ENCODE data around the gene COX8C.

DNA sequence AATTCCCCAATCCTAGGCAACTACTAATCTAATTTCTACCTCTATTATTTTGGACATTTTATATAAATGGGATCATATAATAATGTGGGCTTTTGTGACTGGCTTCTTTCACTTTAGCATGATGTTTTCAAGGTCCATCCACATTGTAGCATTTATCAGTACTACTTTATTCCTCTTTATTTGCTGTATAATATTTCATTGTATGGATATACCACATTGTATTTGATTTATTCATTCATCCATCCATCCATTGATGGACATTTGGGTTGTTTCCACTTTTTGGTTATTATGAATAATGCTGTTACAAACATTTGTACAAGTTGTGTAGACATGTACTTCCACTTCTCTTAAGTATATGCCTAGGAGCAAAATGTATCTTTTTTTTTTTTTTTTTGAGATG is 31.4 kb upstream of the COX8C start:
- TF ChIP-seq, protein P1, sequence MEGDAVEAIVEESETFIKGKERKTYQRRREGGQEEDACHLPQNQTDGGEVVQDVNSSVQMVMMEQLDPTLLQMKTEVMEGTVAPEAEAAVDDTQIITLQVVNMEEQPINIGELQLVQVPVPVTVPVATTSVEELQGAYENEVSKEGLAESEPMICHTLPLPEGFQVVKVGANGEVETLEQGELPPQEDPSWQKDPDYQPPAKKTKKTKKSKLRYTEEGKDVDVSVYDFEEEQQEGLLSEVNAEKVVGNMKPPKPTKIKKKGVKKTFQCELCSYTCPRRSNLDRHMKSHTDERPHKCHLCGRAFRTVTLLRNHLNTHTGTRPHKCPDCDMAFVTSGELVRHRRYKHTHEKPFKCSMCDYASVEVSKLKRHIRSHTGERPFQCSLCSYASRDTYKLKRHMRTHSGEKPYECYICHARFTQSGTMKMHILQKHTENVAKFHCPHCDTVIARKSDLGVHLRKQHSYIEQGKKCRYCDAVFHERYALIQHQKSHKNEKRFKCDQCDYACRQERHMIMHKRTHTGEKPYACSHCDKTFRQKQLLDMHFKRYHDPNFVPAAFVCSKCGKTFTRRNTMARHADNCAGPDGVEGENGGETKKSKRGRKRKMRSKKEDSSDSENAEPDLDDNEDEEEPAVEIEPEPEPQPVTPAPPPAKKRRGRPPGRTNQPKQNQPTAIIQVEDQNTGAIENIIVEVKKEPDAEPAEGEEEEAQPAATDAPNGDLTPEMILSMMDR (conservative IDR thresholded peaks at IDR 0.05; ENCODE audit: low read depth in 2 of 2): no peak
- TF ChIP-seq ZNF331 (CRISPR knock-in tag; IDR thresholded peaks at IDR 0.05; ENCODE audit: low read depth) (no peak), EZH2phosphoT487 (IDR thresholded peaks at IDR 0.05; ENCODE audit: unreplicated experiment) (no peak), EZH2 (IDR thresholded peaks at IDR 0.05; ENCODE audit: low read depth, unreplicated experiment) (no peak), CREB1 (CRISPR knock-in tag; IDR thresholded peaks at IDR 0.05; ENCODE audit: low read depth) (no peak), POLR2AphosphoS5 (IDR thresholded peaks at IDR 0.05; ENCODE audit: low read depth) (no peak), ZNF114 (CRISPR knock-in tag; IDR thresholded peaks at IDR 0.05) (no peak), STAT1 (IDR thresholded peaks at IDR 0.05; ENCODE audit: unreplicated experiment) (no peak), REST (IDR thresholded peaks at IDR 0.05; ENCODE audit: unreplicated experiment) (no peak), JUNB (IDR thresholded peaks at IDR 0.05; ENCODE audit: unreplicated experiment) (no peak), NANOG (IDR thresholded peaks at IDR 0.05; ENCODE audit: borderline replicate concordance) (no peak)
- TF ChIP-seq, protein P2, sequence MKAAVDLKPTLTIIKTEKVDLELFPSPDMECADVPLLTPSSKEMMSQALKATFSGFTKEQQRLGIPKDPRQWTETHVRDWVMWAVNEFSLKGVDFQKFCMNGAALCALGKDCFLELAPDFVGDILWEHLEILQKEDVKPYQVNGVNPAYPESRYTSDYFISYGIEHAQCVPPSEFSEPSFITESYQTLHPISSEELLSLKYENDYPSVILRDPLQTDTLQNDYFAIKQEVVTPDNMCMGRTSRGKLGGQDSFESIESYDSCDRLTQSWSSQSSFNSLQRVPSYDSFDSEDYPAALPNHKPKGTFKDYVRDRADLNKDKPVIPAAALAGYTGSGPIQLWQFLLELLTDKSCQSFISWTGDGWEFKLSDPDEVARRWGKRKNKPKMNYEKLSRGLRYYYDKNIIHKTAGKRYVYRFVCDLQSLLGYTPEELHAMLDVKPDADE (IDR thresholded peaks at IDR 0.05): no peak
- TF ChIP-seq, protein P3, sequence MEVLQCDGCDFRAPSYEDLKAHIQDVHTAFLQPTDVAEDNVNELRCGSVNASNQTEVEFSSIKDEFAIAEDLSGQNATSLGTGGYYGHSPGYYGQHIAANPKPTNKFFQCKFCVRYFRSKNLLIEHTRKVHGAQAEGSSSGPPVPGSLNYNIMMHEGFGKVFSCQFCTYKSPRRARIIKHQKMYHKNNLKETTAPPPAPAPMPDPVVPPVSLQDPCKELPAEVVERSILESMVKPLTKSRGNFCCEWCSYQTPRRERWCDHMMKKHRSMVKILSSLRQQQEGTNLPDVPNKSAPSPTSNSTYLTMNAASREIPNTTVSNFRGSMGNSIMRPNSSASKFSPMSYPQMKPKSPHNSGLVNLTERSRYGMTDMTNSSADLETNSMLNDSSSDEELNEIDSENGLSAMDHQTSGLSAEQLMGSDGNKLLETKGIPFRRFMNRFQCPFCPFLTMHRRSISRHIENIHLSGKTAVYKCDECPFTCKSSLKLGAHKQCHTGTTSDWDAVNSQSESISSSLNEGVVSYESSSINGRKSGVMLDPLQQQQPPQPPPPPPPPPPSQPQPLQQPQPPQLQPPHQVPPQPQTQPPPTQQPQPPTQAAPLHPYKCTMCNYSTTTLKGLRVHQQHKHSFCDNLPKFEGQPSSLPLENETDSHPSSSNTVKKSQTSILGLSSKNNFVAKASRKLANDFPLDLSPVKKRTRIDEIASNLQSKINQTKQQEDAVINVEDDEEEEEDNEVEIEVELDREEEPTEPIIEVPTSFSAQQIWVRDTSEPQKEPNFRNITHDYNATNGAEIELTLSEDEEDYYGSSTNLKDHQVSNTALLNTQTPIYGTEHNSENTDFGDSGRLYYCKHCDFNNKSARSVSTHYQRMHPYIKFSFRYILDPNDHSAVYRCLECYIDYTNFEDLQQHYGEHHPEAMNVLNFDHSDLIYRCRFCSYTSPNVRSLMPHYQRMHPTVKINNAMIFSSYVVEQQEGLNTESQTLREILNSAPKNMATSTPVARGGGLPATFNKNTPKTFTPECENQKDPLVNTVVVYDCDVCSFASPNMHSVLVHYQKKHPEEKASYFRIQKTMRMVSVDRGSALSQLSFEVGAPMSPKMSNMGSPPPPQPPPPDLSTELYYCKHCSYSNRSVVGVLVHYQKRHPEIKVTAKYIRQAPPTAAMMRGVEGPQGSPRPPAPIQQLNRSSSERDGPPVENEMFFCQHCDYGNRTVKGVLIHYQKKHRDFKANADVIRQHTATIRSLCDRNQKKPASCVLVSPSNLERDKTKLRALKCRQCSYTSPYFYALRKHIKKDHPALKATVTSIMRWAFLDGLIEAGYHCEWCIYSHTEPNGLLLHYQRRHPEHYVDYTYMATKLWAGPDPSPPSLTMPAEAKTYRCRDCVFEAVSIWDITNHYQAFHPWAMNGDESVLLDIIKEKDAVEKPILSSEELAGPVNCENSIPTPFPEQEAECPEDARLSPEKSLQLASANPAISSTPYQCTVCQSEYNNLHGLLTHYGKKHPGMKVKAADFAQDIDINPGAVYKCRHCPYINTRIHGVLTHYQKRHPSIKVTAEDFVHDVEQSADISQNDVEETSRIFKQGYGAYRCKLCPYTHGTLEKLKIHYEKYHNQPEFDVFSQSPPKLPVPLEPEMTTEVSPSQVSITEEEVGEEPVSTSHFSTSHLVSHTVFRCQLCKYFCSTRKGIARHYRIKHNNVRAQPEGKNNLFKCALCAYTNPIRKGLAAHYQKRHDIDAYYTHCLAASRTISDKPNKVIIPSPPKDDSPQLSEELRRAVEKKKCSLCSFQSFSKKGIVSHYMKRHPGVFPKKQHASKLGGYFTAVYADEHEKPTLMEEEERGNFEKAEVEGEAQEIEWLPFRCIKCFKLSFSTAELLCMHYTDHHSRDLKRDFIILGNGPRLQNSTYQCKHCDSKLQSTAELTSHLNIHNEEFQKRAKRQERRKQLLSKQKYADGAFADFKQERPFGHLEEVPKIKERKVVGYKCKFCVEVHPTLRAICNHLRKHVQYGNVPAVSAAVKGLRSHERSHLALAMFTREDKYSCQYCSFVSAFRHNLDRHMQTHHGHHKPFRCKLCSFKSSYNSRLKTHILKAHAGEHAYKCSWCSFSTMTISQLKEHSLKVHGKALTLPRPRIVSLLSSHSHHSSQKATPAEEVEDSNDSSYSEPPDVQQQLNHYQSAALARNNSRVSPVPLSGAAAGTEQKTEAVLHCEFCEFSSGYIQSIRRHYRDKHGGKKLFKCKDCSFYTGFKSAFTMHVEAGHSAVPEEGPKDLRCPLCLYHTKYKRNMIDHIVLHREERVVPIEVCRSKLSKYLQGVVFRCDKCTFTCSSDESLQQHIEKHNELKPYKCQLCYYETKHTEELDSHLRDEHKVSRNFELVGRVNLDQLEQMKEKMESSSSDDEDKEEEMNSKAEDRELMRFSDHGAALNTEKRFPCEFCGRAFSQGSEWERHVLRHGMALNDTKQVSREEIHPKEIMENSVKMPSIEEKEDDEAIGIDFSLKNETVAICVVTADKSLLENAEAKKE (CRISPR knock-in tag; IDR thresholded peaks at IDR 0.05): no peak

All from GM23338 (cell line).